HG03558 (cell line): ENCODE data around the gene RGS17.
"Not testable (repeated sequence)": the region's sequence is repeated elsewhere in the genome, so short reads cannot be mapped to it uniquely, and the experiment has no call there.

Experiments used
- ATAC-seq: cut with Tn5 transposase; IDR thresholded peaks from one replicate; pipeline ENCODE4 v1.9.1; 2021; ENCODE audit warnings: moderate number of reproducible peaks; ENCODE audit not compliant: unreplicated experiment; ENCODE audit errors: extremely low read depth

RGS17 gene

DNA sequence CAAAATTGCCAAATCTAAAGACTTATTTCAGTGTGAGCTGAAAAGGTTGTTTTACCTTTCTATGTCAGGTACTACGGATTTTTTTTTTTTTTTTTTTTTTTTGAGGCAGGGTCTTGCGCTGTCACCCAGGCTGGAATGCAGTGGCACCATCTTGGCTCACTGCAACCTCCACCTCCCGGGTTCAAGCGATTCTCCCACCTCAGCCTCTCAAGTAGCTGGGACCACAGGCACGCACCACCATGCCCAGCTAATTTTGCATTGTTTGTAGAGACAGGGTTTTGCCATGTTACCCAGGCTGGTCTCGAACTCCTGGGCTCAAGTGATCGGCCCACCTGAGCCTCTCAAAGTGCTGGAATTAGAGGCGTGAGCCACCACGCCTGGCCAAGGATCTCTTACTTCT, 130.3 kb downstream of the RGS17 start:
- ATAC-seq = not testable (repeated sequence)

GRCh38 chr6:153000243-153000642, 130.8 kb downstream of the RGS17 start:
- ATAC-seq = no peak

GRCh38 chr6:152999538-152999937, 131.5 kb downstream of the RGS17 start:
- not testable (repeated sequence) for ATAC-seq

DNA sequence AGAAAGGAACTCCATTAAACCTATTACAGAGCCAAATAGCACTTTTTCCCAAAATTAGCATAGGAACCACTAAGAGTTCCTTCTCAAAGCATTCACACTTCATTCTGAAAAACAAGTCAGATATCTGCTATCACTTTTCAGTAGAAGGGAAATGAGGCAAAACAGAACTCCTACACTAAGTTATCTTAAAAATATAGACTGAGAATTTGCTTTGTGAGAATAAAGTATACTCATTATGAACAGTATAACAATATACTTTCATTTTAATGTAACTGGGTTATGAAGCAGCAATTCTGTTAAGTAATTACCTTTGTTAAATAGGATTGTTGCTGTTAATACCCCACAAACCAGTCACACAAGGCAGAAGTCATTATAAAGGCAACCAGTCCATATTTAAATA, 137.2 kb downstream of the RGS17 start:
- ATAC-seq = no peak

DNA sequence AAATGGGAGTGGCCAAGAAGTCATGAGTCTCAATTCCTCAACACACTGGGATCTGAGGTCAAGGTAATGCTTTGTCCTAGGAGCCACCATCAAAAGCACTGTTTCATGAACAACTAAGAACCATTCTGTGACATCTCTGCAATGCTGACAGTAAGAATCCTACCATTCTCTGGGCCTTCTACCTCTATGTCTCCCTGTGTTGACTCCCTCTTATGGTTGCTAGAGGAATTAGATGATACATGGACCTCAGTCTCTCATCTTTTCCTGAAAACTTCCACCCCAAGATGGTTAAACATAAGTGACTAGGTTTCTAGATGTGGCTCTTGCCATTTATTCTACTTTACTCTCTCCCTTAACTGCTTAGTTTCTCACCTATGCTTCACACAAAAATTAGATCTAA, 137.7 kb downstream of the RGS17 start:
- no peak for ATAC-seq

DNA sequence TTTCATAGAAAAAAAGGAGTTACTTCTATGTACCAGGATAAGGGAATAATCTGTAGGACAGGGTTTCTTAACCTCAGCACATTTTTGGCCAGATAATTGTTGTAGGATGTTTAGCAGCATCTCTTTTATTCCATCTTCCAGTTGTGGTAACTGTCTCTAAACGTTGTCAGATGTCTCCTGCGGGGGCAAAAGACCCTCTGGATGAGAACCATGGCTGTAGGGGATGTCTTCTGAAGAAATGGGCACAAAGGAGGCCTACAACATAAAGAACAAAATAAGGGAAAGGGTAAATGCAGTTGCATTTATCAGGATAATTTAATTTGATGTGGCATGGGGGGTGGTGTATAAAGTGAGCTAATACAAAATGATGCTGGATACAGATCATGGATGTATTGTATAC, 144.1 kb downstream of the RGS17 start:
- ATAC-seq = no peak

DNA sequence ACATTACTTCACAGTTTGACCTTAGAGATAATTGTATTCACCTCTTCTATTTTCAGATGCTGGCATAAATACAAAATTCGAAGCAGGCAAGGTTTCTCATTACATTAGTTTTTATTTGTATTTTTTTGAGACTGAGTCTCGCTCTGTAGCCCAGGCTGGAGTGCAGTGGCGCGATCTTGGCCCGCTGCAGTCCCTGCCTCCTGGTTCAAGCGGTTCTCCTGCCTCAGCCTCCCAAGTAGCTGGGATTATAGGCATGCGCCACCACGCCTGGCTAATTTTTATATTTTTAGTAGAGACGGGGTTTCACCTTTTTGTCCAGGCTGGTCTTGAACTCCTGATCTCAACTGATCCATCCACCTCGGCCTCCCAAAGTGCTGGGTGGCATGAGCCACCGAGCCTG, 145.8 kb downstream of the RGS17 start:
- not testable (repeated sequence) for ATAC-seq

DNA sequence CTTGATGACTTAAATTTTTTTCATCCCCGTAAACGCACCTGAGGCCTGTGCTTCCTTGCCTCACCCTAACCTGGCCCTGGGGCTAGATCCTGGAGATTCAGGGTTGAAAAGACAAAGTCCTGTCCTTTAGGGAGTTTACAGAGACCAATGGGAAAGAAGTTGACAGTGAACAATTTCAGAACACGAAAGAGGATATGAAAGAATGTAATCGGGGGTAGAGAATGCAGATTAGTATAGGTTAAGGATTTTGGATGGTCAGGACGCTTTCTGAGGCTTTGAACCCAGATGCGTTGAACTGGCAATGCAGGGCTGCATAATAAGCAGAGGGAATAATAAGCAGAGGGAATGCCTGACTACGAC, 146.6 kb downstream of the RGS17 start:
- ATAC-seq = peak; percentile 18

DNA sequence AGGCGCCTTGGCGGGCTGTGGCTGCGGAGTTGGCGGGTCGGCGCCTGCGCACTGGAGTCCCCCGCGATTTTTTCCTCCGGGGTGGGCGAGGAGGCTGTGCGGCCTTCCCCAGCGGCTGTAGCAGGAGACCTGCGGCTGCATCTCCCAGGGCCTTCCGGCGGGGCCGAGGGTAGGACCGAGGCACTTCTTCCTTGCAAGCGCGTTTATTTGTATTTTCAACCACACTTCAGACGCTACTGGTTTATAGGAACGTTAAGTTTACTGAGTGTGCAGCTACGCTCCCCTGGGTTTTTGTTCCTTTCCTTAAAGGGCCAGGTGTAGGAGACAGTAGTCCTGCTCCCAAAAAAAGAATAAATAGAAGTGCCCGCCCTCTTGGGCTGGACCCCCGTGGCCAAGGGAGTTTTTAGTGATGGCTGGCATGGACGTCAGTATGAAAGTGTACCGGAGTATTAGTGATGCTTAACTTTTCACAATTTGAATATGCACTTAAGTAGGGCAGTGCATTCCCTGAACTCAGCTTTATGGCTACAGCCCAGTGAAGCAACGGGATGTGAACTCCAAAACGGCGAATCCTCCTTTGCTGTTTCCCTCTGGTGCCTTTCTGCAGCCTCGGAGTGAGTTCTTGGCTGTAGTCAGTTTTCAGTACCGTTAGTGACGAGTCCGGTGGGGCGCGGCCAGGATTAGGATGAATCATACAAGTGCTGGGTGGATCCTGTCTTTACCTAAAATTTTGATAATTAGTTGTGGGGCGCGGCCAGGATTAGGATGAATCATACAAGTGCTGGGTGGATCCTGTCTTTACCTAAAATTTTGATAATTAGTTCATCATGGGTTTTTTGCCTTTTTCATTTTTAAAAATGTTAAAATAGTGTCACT, 147.2 kb downstream of the RGS17 start:
- no peak for ATAC-seq

GRCh38 chr6:152982904-152983636, 148.0 kb downstream of the RGS17 start, which contains the start of gene FBXO5:
Gene FBXO5 (minus strand): TSS chr6:152983041. CDS start chr6:152982959, 82 bp downstream.
- peak; percentile 80 for ATAC-seq

GRCh38 chr6:152981989-152982903, 148.8 kb downstream of the RGS17 start:
- ATAC-seq = no peak

DNA sequence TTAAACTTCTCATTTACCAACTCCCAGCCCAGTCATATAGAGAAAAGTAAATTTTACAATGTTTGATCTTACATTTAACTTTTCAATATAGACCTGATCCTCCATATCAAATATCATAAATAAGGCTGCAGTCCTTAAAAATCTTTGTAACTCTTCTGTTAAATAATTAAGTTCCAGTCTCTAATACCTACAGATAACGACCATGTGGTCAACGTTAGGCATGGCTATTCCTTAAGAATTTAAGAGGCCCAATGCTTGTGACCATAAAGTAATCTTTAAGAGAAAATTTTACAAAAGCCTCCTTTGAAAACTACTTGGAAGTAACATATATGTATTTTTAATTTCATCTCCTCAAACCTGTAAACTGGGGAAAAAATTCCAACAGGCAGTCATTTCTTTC, 149.9 kb downstream of the RGS17 start:
- no peak for ATAC-seq

GRCh38 chr6:152980656-152981055, 150.4 kb downstream of the RGS17 start:
- no peak for ATAC-seq

- ATAC-seq = no peak
Measured at GRCh38 chr6:152979116-152979515, 152.0 kb downstream of the RGS17 start.

- ATAC-seq = no peak
Measured at GRCh38 chr6:152978058-152978457, 153.0 kb downstream of the RGS17 start.

- ATAC-seq = no peak
Measured at GRCh38 chr6:152977556-152977955, 153.5 kb downstream of the RGS17 start.

GRCh38 chr6:152976749-152977148, 154.3 kb downstream of the RGS17 start:
- ATAC-seq = no peak

GRCh38 chr6:152975204-152975915, 155.7 kb downstream of the RGS17 start:
- no peak for ATAC-seq

GRCh38 chr6:152973916-152974315, 157.2 kb downstream of the RGS17 start:
- ATAC-seq = no peak
